Measurements from ENCODE around the gene GNG7.
"Not testable (repeated sequence)": the region's sequence is repeated elsewhere in the genome, so short reads cannot be mapped to it uniquely, and the experiment has no call there.

Gene GNG7

DNA sequence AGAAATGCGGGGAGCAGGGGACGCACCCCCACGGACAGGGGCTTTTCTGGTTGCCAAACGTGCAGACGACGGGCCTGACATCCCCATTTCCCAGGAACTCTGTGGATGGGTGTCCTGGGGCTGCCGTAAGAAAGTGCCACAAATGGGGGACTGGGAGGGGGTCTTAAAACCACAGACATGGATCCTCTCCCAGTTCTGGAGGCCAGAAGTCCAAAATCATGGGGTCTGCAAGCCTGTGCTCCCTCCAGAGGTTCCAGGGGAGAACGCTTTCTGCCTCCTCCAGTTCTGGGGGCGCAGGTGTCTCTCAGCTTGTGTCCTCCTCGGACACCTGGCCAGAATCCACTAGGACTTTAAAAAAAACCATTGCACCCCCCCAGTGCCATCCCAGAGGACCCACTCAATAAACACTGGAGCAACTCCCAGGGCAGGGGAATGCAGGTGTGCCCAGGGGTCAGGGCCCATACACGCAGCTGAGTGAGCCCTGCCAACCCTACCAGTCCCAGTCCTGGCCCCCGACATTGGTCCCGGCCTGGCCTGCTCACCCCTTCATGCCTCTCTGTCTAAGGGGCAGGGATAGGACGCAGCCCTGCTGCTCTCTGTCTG is 122.7 kb downstream of the GNG7 start:
- peak overlapping the region; percentile 55 to 75 for H3K9ac ChIP-seq (ENCODE audit: low read length in 2 of 2)
- H3K27me3 ChIP-seq (ENCODE audit: control insufficient read depth in 1 of 2, insufficient read depth in 2 of 2, low read length in 2 of 2), result no peaks in the 10 kb centered on the region
- peaks cover 28% of the 10 kb centered on the region for H3K4me1 ChIP-seq (ENCODE audit: control insufficient read depth, insufficient read depth, low read length)
- peak overlapping the region; percentile 70 for H3K27ac ChIP-seq (ENCODE audit: low read length)
- H3K36me3 ChIP-seq (ENCODE audit: control insufficient read depth in 2 of 2, insufficient read depth in 2 of 2, low read length in 2 of 2), result no peaks in the 10 kb centered on the region
- peak overlapping the region; percentile 76 to 79 for H3K4me3 ChIP-seq (ENCODE audit: low read length in 2 of 2)
- H3K9me3 ChIP-seq (ENCODE audit: control insufficient read depth in 2 of 2, low read length in 2 of 2), result no peaks in the 10 kb centered on the region

DNA sequence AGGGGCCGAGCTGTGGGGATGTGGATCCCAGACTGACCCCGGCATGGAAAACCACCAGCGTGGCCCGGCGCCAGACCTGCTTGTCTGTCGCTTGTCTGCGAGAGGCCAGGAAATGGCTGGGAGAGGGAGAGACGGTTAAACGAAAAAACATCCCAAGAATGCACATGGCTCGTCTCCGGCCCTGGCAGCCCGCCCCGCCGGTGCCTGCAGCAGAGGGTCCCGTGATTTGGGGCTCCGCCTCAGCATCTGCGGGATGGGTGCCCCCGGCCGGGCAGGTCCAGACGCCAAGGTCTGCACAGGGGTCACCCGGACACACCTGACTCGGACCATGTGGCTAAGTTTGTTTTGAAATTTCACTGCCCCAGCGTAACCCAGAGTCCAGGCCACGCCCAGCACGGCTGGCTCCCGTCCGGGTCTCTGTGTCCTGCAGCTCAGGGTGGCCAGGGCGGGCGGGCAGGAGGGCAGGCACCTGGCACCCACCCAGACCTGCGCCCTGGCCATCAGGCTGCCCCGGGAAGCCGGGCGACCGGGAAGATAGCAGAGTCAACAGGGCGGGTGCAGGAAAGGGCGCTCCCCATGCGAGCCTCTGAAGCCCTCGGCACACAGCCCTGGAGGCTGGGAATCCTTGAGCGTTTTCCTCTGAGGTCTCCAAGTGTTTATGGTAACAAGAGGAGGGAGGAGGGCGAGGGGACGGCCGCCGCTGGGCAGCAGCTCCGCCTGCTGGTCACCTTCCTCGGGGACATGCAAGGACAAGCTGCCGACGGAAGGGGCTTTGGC is 123.4 kb downstream of the GNG7 start:
- H3K9me3 ChIP-seq (ENCODE audit: control insufficient read depth in 2 of 2, low read length in 2 of 2), result no peaks in the 10 kb centered on the region
- H3K4me1 ChIP-seq (ENCODE audit: control insufficient read depth, insufficient read depth, low read length), result peaks cover 28% of the 10 kb centered on the region
- H3K27me3 ChIP-seq (ENCODE audit: control insufficient read depth in 1 of 2, insufficient read depth in 2 of 2, low read length in 2 of 2), result no peaks in the 10 kb centered on the region
- peak overlapping the region; percentile 76 to 79 for H3K4me3 ChIP-seq (ENCODE audit: low read length in 2 of 2)
- no peaks in the 10 kb centered on the region for H3K36me3 ChIP-seq (ENCODE audit: control insufficient read depth in 2 of 2, insufficient read depth in 2 of 2, low read length in 2 of 2)
- peak overlapping the region; percentile 55 to 75 for H3K9ac ChIP-seq (ENCODE audit: low read length in 2 of 2)
- H3K27ac ChIP-seq (ENCODE audit: low read length), result peak overlapping the region; percentile 70

DNA sequence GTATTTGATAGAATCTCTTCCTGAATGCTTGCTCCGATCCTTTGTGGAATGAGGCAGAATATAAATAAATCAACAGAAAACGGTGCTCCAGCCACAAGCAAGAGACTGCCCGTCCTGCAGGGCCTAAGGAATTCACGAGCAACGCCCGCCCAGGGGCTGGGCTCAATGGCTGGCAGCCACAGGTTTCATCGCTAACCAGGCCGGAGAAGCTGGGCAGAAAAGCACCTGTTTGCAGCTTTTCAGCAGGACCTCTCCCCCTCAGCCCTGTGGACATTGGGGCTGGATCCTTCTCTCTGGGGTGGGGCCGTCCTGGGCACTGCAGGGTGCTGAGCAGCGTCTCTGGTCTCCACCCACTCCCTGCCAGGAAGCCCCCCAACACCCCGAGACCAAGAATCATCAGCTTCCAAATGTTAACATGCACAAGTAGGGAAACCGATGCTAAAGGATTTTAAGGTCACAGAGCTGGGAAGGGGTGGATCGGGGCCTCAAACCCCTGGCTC is 124.1 kb downstream of the GNG7 start:
- H3K36me3 ChIP-seq (ENCODE audit: control insufficient read depth in 2 of 2, insufficient read depth in 2 of 2, low read length in 2 of 2), result no peaks in the 10 kb centered on the region
- peak overlapping the region; percentile 13 to 75 for H3K9ac ChIP-seq (ENCODE audit: low read length in 2 of 2)
- H3K4me1 ChIP-seq (ENCODE audit: control insufficient read depth, insufficient read depth, low read length), result peaks cover 28% of the 10 kb centered on the region
- H3K4me3 ChIP-seq (ENCODE audit: low read length in 2 of 2), result peak overlapping the region; percentile 76 to 79
- H3K27ac ChIP-seq (ENCODE audit: low read length), result peak overlapping the region; percentile 70
- no peaks in the 10 kb centered on the region for H3K27me3 ChIP-seq (ENCODE audit: control insufficient read depth in 1 of 2, insufficient read depth in 2 of 2, low read length in 2 of 2)
- H3K9me3 ChIP-seq (ENCODE audit: control insufficient read depth in 2 of 2, low read length in 2 of 2), result no peaks in the 10 kb centered on the region

DNA sequence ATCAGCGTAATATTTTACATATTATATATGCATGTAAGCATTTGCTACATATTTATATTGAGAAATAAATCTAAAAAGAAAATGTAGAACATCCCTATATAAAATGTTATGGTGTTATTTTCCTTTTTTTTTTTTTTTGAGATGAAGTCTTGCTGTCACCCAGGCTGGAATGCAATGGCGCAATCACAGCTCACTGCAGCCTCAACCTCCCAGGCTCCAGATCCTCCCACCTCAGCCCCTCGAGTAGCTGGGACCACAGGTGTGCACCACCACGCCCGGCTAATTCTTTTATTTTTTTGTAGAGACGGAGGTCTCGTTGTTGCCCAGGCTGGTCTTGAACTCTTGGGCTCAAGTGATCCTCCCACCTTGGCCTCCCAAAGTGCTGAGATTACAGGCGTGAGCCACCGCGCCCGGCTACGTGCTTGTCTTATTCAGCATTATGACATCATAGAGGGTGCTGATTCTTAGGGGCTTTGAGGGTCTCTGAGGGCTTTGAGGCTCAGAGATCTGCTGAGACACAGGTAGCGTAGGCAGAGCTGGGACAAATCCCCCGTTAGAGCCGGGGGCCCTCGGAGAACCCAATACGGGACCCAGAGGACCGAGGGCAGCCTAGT is 124.7 kb downstream of the GNG7 start:
- H3K9ac ChIP-seq (ENCODE audit: low read length in 2 of 2), result peak overlapping the region in 1 of 2 donors; percentile 75
- H3K4me3 ChIP-seq (ENCODE audit: low read length in 2 of 2), result peak overlapping the region in 1 of 2 donors; percentile 76
- peak overlapping the region; percentile 70 for H3K27ac ChIP-seq (ENCODE audit: low read length)
- no peaks in the 10 kb centered on the region for H3K9me3 ChIP-seq (ENCODE audit: control insufficient read depth in 2 of 2, low read length in 2 of 2)
- no peaks in the 10 kb centered on the region for H3K36me3 ChIP-seq (ENCODE audit: control insufficient read depth in 2 of 2, insufficient read depth in 2 of 2, low read length in 2 of 2)
- H3K4me1 ChIP-seq (ENCODE audit: control insufficient read depth, insufficient read depth, low read length), result peaks cover 28% of the 10 kb centered on the region
- no peaks in the 10 kb centered on the region for H3K27me3 ChIP-seq (ENCODE audit: control insufficient read depth in 1 of 2, insufficient read depth in 2 of 2, low read length in 2 of 2)

DNA sequence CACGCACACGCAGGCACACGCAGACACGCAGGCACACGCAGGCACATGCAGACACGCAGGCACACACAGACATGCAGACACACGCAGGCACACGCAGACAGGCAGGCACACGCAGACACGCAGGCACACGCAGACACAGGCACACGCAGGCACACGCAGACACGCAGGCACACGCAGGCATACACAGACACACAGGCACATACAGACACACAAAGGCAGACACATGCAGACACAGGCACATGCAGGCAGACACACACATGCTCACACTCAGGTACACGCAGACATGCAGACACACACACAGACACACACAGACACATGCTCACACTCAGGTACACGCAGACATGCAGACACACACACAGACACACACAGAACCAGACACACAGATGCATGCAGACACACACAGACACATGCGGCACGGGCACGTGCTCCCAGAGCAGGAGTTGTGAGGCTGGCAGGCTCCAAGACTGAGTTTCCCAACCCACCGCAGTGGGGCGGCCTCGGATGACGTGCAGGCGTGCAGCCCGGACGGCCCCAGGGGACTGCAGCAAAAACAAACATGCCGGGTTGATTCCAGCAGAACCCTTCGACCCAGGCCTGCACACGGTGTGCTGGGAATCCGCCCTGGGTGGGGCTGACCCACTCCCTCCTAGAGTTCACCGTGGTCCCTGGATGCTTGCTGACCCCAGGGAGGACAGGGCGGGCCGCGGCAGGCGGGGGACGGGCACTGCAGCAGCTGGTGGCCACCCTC is 126.6 kb downstream of the GNG7 start:
- Histone ChIP-seq H3K9ac (ENCODE audit: low read length in 2 of 2) (no peak overlapping the region), H3K4me1 (ENCODE audit: control insufficient read depth, insufficient read depth, low read length) (peaks cover 28% of the 10 kb centered on the region), H3K4me3 (ENCODE audit: low read length in 2 of 2) (no peak overlapping the region), H3K36me3 (ENCODE audit: control insufficient read depth in 2 of 2, insufficient read depth in 2 of 2, low read length in 2 of 2) (no peaks in the 10 kb centered on the region), H3K9me3 (ENCODE audit: control insufficient read depth in 2 of 2, low read length in 2 of 2) (no peaks in the 10 kb centered on the region), H3K27me3 (ENCODE audit: control insufficient read depth in 1 of 2, insufficient read depth in 2 of 2, low read length in 2 of 2) (no peaks in the 10 kb centered on the region), H3K27ac (ENCODE audit: low read length) (no peak overlapping the region)

DNA sequence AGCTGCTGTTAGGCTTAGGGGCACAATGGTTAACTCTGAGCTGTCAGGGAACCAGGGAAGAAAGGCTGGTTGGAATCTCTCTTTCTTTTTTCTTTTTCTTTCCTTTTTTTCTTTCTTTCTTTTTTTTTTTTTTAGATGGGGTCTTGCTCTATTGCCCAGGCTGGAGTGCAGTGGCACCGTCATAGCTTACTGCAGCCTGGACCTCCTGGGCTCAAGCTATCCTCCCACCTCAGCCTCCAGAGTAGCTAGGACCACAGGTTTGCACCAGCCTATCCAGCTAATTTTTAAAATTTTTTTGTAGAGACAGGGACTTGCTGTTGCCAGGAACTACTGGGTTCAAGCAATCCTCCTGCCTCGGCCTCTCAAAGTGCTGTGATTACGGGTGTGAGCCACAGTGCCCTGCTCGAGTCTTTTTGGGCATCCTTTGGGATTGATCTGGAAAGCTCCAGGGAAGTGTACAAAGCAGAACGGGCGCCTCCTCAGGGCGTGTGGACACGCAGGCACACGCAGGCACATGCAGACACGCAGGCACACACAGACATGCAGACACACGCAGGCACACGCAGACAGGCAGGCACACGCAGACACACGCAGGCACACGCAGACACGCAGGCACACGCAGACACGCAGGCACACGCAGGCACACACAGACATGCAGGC is 127.4 kb downstream of the GNG7 start:
- Histone ChIP-seq H3K9me3 (ENCODE audit: control insufficient read depth in 2 of 2, low read length in 2 of 2) (no peaks in the 10 kb centered on the region), H3K4me1 (ENCODE audit: control insufficient read depth, insufficient read depth, low read length) (peaks cover 28% of the 10 kb centered on the region), H3K36me3 (ENCODE audit: control insufficient read depth in 2 of 2, insufficient read depth in 2 of 2, low read length in 2 of 2) (no peaks in the 10 kb centered on the region), H3K27ac (ENCODE audit: low read length) (no peak overlapping the region), H3K27me3 (ENCODE audit: control insufficient read depth in 1 of 2, insufficient read depth in 2 of 2, low read length in 2 of 2) (no peaks in the 10 kb centered on the region), H3K4me3 (ENCODE audit: low read length in 2 of 2) (no peak overlapping the region), H3K9ac (ENCODE audit: low read length in 2 of 2) (no peak overlapping the region)

DNA sequence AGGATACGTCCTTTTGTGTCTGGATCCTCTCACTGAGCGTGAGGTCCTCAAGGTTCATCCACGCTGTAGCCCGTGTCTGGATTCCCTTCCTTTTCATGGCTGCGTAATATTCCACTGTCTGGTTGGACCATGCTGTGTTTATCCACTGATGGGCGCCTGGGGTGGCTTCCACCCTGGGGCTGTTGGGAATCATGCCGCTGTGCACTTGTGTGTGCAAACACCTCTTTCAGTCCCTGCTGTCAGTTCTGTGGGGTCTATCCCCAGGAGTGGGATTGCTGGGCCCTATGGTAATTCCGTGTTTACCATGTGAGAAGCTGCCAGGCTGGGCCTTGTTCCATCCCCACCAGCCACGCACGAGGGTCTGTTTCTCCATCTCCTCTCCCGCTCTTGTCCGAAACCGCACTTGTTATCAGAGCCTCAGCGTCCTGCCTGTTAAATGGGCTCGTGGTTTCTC is 128.0 kb downstream of the GNG7 start:
- no peaks in the 10 kb centered on the region for H3K36me3 ChIP-seq (ENCODE audit: control insufficient read depth in 2 of 2, insufficient read depth in 2 of 2, low read length in 2 of 2)
- H3K4me1 ChIP-seq (ENCODE audit: control insufficient read depth, insufficient read depth, low read length), result peaks cover 22% of the 10 kb centered on the region
- no peak overlapping the region for H3K4me3 ChIP-seq (ENCODE audit: low read length in 2 of 2)
- no peaks in the 10 kb centered on the region for H3K9me3 ChIP-seq (ENCODE audit: control insufficient read depth in 2 of 2, low read length in 2 of 2)
- H3K9ac ChIP-seq (ENCODE audit: low read length in 2 of 2), result no peak overlapping the region
- no peaks in the 10 kb centered on the region for H3K27me3 ChIP-seq (ENCODE audit: control insufficient read depth in 1 of 2, insufficient read depth in 2 of 2, low read length in 2 of 2)
- H3K27ac ChIP-seq (ENCODE audit: low read length), result no peak overlapping the region

DNA sequence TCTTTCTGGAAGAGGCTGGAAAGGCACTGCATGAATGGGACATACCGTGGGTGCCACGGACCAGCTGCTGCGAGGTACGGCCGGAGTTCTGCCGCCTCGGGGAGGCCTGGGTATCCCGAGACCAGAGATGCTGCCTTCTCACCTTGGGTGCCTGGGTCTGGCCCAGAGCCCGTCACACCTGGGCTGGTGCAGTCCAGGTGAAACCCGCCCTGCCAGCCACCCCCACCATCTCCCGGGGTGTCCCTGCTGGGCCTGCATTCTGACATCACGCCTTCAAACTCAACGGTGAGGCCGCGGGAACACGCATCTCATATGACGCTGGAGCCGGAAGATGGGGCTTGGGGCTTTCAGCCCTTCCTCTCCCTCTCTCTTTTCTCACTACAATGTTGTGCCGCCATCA is 128.6 kb downstream of the GNG7 start:
- no peaks in the 10 kb centered on the region for H3K9me3 ChIP-seq (ENCODE audit: control insufficient read depth in 2 of 2, low read length in 2 of 2)
- no peak overlapping the region for H3K27ac ChIP-seq (ENCODE audit: low read length)
- H3K27me3 ChIP-seq (ENCODE audit: control insufficient read depth in 1 of 2, insufficient read depth in 2 of 2, low read length in 2 of 2), result no peaks in the 10 kb centered on the region
- no peak overlapping the region for H3K9ac ChIP-seq (ENCODE audit: low read length in 2 of 2)
- H3K36me3 ChIP-seq (ENCODE audit: control insufficient read depth in 2 of 2, insufficient read depth in 2 of 2, low read length in 2 of 2), result no peaks in the 10 kb centered on the region
- no peak overlapping the region for H3K4me3 ChIP-seq (ENCODE audit: low read length in 2 of 2)
- peaks cover 16% of the 10 kb centered on the region for H3K4me1 ChIP-seq (ENCODE audit: control insufficient read depth, insufficient read depth, low read length)

DNA sequence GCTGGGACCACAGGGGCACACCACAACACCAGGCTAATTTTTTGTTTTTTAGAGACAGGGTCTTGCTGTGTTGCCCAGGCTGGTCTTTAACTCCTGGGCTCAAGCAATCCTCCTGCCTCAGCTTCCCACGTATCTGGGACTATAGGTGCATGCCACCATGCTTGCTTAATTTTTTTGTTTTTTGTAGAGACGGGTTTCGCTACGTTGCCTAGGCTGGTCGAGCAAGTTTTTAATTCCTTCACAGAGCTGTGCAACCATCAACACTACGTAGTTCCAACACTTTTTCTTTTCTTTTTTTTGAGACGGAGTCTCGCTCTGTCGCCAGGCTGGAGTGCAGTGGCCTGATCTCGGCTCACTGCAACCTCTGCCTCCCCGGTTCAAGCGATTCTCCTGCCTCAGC is 130.3 kb downstream of the GNG7 start:
- not testable (repeated sequence) for H3K4me1 ChIP-seq (ENCODE audit: control insufficient read depth, insufficient read depth, low read length); H3K36me3 ChIP-seq (ENCODE audit: control insufficient read depth in 2 of 2, insufficient read depth in 2 of 2, low read length in 2 of 2); H3K9ac ChIP-seq (ENCODE audit: low read length in 2 of 2); H3K27me3 ChIP-seq (ENCODE audit: control insufficient read depth in 1 of 2, insufficient read depth in 2 of 2, low read length in 2 of 2); H3K27ac ChIP-seq (ENCODE audit: low read length); H3K9me3 ChIP-seq (ENCODE audit: control insufficient read depth in 2 of 2, low read length in 2 of 2); H3K4me3 ChIP-seq (ENCODE audit: low read length in 2 of 2)
